RCC 7860 (cell line): ENCODE data around the gene G6PC2.
"Not testable (repeated sequence)": the region's sequence is repeated elsewhere in the genome, so short reads cannot be mapped to it uniquely, and the experiment has no call there.

Experiments used
- DNase-seq: peaks from one replicate; pipeline ENCODE4 v3.0.0-alpha.2; 2015; ENCODE audit warnings: low spot score
- FAIRE-seq: peaks from 2 replicates; lab custom pipeline; 2012; peaks lifted over from hg19 to GRCh38; lab: Jason Lieb, UNC

G6PC2 gene, protein sequence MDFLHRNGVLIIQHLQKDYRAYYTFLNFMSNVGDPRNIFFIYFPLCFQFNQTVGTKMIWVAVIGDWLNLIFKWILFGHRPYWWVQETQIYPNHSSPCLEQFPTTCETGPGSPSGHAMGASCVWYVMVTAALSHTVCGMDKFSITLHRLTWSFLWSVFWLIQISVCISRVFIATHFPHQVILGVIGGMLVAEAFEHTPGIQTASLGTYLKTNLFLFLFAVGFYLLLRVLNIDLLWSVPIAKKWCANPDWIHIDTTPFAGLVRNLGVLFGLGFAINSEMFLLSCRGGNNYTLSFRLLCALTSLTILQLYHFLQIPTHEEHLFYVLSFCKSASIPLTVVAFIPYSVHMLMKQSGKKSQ

GRCh38 chr2:168901003-168901402, at the start of gene G6PC2:
Gene G6PC2 (plus strand): TSS chr2:168901291. CDS start chr2:168901332, 41 bp downstream.
- DNase-seq (no peak), FAIRE-seq (no peak)

GRCh38 chr2:168851674-168852320, 49.3 kb upstream of the G6PC2 start:
- no peak for FAIRE-seq
- peak; percentile 50 for DNase-seq

- DNase-seq (no peak), FAIRE-seq (no peak)
These were observed 48.6 kb upstream of the G6PC2 start for GRCh38 chr2:168852481-168852880.

DNA sequence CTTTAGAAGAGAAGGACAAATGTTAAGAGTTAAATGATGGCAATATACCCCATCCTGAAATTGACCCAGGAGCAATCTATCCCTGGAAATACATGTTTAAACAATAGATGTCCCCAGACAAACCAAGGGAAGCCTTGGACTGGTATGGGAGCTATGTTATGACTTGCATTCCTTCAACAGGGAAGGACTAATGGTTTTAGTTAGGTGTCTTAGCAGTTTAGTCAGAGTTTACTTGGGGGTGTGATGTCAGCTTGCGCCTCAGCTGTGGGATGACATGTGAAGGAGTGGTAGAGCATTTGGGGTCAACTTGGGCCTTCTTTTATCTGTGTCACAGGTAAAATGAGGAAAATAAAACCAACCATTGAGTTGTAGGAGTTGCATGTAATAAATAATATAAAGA, 47.6 kb upstream of the G6PC2 start:
- FAIRE-seq, result no peak
- no peak for DNase-seq

GRCh38 chr2:168854651-168855050, 46.4 kb upstream of the G6PC2 start:
- FAIRE-seq, result no peak
- no peak for DNase-seq

DNA sequence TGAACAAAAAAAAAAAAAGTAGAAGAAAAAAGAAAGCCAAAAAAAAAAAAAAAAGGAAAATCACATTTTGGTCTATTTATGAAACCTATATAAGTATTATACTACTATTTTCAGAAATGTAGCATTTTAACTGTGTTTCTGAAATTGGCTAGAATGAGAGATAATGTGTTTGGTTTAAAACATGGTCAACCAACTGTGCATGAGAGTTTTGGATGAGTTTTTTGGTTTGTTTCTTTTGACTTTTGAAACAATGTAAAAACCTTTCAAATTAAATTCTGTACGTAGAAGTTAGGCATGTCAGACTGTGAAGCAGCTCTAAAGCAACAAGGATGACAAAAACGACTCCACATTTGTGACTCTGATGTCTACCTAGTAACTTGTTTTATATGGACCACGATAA, 45.5 kb upstream of the G6PC2 start:
- FAIRE-seq (no peak), DNase-seq (no peak)

GRCh38 chr2:168858146-168858545, 42.9 kb upstream of the G6PC2 start:
- no peak for DNase-seq
- FAIRE-seq, result no peak

DNA sequence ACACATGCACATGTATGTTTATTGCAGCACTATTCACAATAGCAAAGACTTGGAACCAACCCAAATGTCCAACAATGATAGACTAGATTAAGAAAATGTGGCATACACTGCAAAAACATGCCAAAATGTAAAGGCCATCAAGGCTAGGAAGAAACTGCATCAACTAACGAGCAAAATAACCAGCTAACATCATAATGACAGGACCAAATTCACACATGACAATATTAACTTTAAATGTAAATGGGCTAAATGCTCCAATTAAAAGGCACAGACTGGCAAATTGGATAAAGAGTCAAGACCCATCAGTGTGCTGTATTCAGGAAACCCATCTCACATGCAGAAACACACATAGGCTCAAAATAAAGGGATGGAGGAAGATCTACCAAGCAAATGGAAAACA, 33.9 kb upstream of the G6PC2 start:
- not testable (repeated sequence) for FAIRE-seq, DNase-seq

GRCh38 chr2:168870369-168870768, 30.7 kb upstream of the G6PC2 start:
- DNase-seq, FAIRE-seq: not testable (repeated sequence)

DNA sequence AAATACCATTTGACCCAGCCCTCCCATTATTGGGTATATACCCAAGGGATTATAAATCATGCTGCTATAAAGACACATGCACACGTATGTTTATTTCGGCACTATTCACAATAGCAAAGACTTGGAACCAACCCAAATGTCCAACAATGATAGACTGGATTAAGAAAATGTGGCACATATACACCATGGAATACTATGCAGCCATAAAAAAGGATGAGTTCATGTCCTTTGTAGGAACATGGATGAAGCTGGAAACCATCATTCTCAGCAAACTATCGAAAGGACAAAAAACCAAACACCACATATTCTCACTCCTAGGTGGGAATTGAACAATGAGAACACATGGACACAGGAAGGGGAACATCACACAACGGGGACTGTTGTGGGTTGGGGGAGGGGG, 30.3 kb upstream of the G6PC2 start:
- not testable (repeated sequence) for FAIRE-seq

GRCh38 chr2:168874368-168875054, 26.6 kb upstream of the G6PC2 start:
- no peak for FAIRE-seq
- no peak for DNase-seq

More for the DNA sequence above, 30.3 kb upstream of the G6PC2 start:
- DNase-seq, result not testable (repeated sequence)

DNA sequence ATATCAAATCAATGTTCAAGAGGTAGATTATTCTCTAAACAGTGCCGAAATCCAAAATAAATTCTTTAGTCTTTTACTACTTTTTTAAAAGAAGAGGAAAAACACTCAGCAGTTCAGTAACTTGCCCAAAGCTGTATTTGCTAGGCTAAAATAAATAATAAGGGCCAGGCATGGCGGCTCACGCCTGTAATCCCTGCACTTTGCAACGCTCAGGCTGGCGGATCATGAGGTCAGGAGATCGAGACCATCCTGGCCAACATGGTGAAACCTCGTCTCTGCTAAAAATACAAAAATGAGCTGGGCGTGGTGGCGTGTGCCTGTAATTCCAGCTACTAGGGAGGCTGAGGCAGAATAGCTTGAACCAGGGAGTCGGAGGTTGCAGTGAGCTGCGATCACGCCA, 18.9 kb upstream of the G6PC2 start:
- FAIRE-seq, DNase-seq: not testable (repeated sequence)

GRCh38 chr2:168884975-168885374, 16.1 kb upstream of the G6PC2 start:
- DNase-seq, result peak; percentile 33
- peak; percentile 58 for FAIRE-seq

- FAIRE-seq (no peak), DNase-seq (no peak)
These were observed 11.5 kb upstream of the G6PC2 start for GRCh38 chr2:168889635-168890005.

GRCh38 chr2:168890006-168890782, 10.9 kb upstream of the G6PC2 start, which contains the start of gene SPC25:
Gene SPC25 (minus strand): TSS chr2:168890430. CDS start chr2:168889519, 911 bp downstream.
- FAIRE-seq (peak; percentile 87), DNase-seq (peak; percentile 87)

DNA sequence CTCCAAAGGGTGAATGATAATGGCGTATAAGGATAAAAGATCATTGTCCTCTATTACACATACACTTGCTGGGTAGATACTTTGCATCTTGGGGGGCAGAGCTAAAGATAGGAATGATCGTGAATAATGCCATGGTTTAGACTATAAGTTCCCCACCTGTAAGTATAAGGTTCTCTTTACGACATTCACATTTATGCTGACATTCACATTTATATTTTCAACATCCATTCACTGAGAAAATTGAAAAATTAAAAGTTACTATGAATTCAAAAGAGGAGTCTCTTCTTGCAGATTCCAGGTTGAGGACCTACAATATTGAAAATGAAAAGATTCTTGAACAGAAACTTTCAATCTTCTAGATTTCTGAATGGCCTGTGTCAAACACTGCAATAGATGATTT, 8.8 kb upstream of the G6PC2 start:
- FAIRE-seq (no peak), DNase-seq (no peak)

GRCh38 chr2:168894101-168894500, 7.0 kb upstream of the G6PC2 start:
- DNase-seq (no peak), FAIRE-seq (no peak)

- FAIRE-seq (no peak), DNase-seq (no peak)
These were observed 6.4 kb upstream of the G6PC2 start for GRCh38 chr2:168894720-168895119.

GRCh38 chr2:168895771-168896170, 5.3 kb upstream of the G6PC2 start:
- no peak for FAIRE-seq
- DNase-seq, result no peak

GRCh38 chr2:168896783-168897182, 4.3 kb upstream of the G6PC2 start:
- no peak for DNase-seq
- FAIRE-seq, result no peak

DNA sequence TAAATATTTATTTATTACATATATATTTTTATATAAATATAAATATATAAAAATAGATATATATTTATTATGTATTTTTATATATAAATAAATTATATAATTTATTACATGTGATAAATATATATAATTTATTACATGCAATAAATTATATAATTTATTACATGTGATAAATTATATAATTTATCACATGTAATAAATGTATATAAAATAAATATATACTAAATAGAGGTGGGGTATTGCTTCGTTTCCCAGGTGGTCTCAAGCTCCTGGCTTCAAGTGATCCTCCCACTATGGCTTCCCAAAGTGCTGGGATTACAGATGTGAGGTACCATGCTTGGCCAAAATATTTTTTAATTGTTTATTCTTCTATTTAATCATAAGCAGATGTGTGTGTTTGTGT, 3.6 kb upstream of the G6PC2 start:
- DNase-seq (no peak), FAIRE-seq (peak; percentile 98)
